Natural killer cell (primary cell): ENCODE results near the gene CCNL2. TPM values are rescaled to one million over a fixed set of nuclear protein-coding genes. Genes with fewer than 3 reads are reported as not detected.

Source experiments
- ATAC-seq, 3 donors: fragments of 150-1000 bp in 2 of 3; fragments of 200-7000 bp in 1 of 3; cut with Tn5 transposase; 1 replicate in 1 of 3; 2 replicates in 2 of 3; pipeline ENCODE4 v1.10.0; 2021; ENCODE audit warnings: mild to moderate bottlenecking in 2 of 3, moderate library complexity in 2 of 3
- DNase-seq, 2 donors: peaks; one replicate each; pipeline versions ENCODE4 v3.0.0 to v3.0.0-alpha.2; 2013 to 2021; ENCODE audit warnings: mixed read lengths in 1 of 2
- H3K27ac ChIP-seq: one replicate; pipeline ENCODE4 v1.5.1; 2013; ENCODE audit warnings: mild to moderate bottlenecking, low read length
- H3K27me3 ChIP-seq: one replicate; pipeline ENCODE4 v1.6.1; 2013; ENCODE audit warnings: low read length; ENCODE audit not compliant: control insufficient read depth, insufficient read depth
- H3K36me3 ChIP-seq: one replicate; pipeline ENCODE4 v1.6.1; 2013; ENCODE audit warnings: low read length; ENCODE audit not compliant: control insufficient read depth, insufficient read depth
- H3K4me1 ChIP-seq: one replicate; pipeline ENCODE4 v1.6.1; 2013; ENCODE audit warnings: low read length; ENCODE audit not compliant: control insufficient read depth, insufficient read depth
- H3K4me3 ChIP-seq: one replicate; pipeline ENCODE4 v1.5.1; 2013; ENCODE audit warnings: low read length
- H3K9me3 ChIP-seq: one replicate; pipeline ENCODE4 v1.6.1; 2013; ENCODE audit warnings: low read length; ENCODE audit not compliant: control insufficient read depth, insufficient read depth
- H3K27ac Mint-ChIP-seq, 2 donors: one replicate each; pipeline ENCODE4 v1.8.0; 2022; ENCODE audit warnings: mild to moderate bottlenecking in 2 of 2, mixed read lengths in 2 of 2, moderate library complexity in 1 of 2
- H3K27me3 Mint-ChIP-seq, 2 donors: one replicate each; pipeline ENCODE4 v1.8.0; 2022; ENCODE audit warnings: low read depth in 2 of 2, mixed read lengths in 2 of 2
- H3K36me3 Mint-ChIP-seq: one replicate; pipeline ENCODE4 v1.8.0; 2022; ENCODE audit warnings: mixed read lengths
- H3K4me1 Mint-ChIP-seq, 2 donors: one replicate each; pipeline ENCODE4 v1.8.0; 2022; ENCODE audit warnings: mixed read lengths in 2 of 2
- H3K4me3 Mint-ChIP-seq: one replicate; pipeline ENCODE4 v1.8.0; 2022; ENCODE audit warnings: mild to moderate bottlenecking, moderate library complexity, mixed read lengths
- H3K9me3 Mint-ChIP-seq, 2 donors: one replicate each; pipeline ENCODE4 v1.8.0; 2022; ENCODE audit warnings: mixed read lengths in 2 of 2
- WGBS: methylation state at CpG from one replicate; pipeline ENCODE4 v1.1.7; 2013; ENCODE audit warnings: missing lambda C conversion rate; ENCODE audit not compliant: insufficient coverage; 5-methylcytosine and 5-hydroxymethylcytosine counted together
- intact Hi-C: fragments of 100-400 bp; cut with micrococcal nuclease; formaldehyde crosslinking; loops from one replicate; pipeline ENCODE4 v1.14.2; 2022
- total RNA-seq, 4 donors: library from RNA; stranded (reverse); fragments of 120-200 nt in 1 of 4; gene quantifications; one replicate each; pipeline versions ENCODE4 v1.2.3 to v1.2.4, GENCODE V29; 2013 to 2022
- TF ChIP-seq, protein P1 (sequence below): fragments of 200-600 bp; IDR thresholded peaks from one replicate; pipeline ENCODE4 v1.8.0; 2022; ENCODE audit warnings: antibody characterized with exemption

CCNL2 gene
- total RNA-seq, 3 donors from 2014 or later (not counting 1 experiment from before 2014, with no cell fraction given) = 253 to 281 (median 274) TPM

DNA sequence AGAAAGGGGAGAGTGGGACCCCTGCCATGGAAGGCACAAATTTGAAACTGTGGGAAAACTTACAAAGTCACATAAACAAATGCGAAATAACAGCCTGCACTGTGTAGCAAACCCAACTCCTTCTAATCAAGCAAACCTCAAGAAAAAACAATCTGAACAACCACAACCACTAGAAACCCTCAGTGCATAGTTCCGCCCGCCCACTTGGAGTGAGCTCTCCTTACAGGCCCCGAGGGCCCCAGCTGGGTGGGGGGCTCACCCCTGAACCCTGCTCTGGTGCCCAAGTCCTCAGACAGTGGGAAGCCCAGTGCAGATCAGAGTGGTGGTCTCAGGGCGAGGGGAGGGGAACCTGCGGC lies 39.8 kb downstream of the CCNL2 start:
- H3K27me3 ChIP-seq = peaks cover 23% of the 10 kb centered on the region

DNA sequence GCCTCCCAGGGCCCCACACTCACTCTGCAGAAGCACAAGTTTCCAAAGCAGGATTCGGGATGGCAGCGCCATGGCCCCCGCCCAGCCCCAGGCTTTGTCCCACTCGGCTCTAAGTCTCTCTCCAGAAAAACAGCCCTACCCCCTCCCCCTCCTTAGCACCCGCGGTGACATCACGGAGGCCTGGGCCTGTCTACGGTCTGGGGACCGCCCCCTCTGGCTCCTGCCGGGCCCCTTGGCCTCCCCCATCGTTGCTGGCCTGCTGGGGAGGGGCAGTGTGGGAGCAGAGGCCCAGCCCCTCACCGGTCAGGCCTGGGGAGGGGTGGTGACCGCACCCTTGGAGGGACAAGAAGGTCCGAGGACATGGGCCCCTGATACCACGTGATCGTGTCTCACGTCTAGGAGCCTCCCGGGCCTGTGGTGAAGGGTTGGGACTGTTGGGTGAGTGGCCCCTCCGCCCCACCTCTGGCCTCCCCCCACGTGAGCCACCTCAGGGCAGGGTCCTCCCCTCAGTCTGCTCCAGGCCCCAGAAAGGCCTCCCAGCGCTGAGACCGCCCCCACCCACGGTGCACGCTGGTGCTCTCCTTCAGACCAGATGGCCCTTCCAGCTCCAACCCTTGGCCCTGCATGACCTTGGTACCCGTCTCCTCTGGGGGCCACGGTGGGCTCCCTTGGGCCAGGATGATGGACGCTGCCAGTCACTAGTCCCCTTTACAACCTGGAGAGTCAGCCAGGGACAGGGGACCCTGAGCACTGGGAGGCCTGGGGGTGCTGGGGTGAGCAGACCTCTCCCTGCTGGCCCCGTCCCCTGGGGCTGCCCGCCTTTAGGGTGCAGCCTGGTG lies 40.5 kb downstream of the CCNL2 start, which contains the start of gene MXRA8:
Gene MXRA8 (minus strand): TSS at position 123 of the 839 bp plus-strand sequence. CDS start 51 bp downstream, at position 72.
- H3K4me1 ChIP-seq = peaks cover 22% of the 10 kb centered on the region

More for the DNA sequence above, 39.8 kb downstream of the CCNL2 start:
- H3K4me3 ChIP-seq = no peak overlapping the region
- H3K4me3 Mint-ChIP-seq = no peak overlapping the region
- no peaks in the 10 kb centered on the region for H3K36me3 ChIP-seq
- H3K4me1 Mint-ChIP-seq = peaks cover 0 to 12% of the 10 kb centered on the region in 2 donors
- peaks cover 16% of the 10 kb centered on the region for H3K4me1 ChIP-seq
- 50% methylated on average over 6 of the region's 6 CpGs for WGBS
- no peaks in the 10 kb centered on the region for H3K36me3 Mint-ChIP-seq
- no peak overlapping the region for H3K27ac ChIP-seq
- H3K27me3 Mint-ChIP-seq = peaks cover 12 to 17% of the 10 kb centered on the region in 2 donors
- TF ChIP-seq, protein P1, sequence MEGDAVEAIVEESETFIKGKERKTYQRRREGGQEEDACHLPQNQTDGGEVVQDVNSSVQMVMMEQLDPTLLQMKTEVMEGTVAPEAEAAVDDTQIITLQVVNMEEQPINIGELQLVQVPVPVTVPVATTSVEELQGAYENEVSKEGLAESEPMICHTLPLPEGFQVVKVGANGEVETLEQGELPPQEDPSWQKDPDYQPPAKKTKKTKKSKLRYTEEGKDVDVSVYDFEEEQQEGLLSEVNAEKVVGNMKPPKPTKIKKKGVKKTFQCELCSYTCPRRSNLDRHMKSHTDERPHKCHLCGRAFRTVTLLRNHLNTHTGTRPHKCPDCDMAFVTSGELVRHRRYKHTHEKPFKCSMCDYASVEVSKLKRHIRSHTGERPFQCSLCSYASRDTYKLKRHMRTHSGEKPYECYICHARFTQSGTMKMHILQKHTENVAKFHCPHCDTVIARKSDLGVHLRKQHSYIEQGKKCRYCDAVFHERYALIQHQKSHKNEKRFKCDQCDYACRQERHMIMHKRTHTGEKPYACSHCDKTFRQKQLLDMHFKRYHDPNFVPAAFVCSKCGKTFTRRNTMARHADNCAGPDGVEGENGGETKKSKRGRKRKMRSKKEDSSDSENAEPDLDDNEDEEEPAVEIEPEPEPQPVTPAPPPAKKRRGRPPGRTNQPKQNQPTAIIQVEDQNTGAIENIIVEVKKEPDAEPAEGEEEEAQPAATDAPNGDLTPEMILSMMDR = no peak
- DNase-seq (peak in 1 of 2 donors; percentile 57), ATAC-seq (no peak)
- H3K27ac Mint-ChIP-seq = no peak overlapping the region
- no peaks in the 10 kb centered on the region for H3K9me3 ChIP-seq
- no peaks in the 10 kb centered on the region for H3K9me3 Mint-ChIP-seq
- intact Hi-C loops = no loop called here

DNA sequence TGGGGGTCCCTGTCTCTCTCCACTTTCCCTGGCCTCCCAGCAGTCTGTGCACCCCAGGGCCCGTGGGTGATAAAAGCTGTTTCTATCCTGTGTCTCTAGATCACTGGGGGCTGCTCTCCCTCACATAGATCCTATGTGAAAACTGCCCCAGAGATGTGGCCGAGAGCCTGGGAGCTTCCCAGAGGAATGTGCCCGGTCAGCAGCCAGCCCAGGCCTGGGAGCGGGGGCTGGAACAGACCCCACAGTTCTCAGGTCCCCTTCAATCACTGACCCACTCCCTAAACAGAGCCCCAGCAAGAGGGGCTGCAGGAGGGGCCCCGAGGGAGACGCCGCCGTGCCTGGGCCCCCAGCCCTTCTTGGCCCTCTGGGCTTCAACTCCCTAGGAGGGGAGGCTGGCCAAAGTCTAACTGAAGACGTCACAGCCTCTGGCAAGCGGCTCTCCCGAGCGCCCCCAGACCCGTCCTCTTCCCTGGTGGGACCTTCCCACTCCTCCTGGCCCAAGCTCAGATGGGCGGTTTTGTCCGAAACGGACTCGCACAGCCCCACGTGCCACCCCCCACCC lies 41.2 kb downstream of the CCNL2 start:
- H3K9me3 ChIP-seq = no peaks in the 10 kb centered on the region
- H3K4me1 Mint-ChIP-seq = peaks cover 0 to 16% of the 10 kb centered on the region in 2 donors
- H3K4me3 ChIP-seq = no peak overlapping the region
- TF ChIP-seq, protein P1 = no peak
- DNase-seq (no peak), ATAC-seq (no peak)
- peaks cover 26% of the 10 kb centered on the region for H3K4me1 ChIP-seq
- no peaks in the 10 kb centered on the region for H3K36me3 ChIP-seq
- no peaks in the 10 kb centered on the region for H3K36me3 Mint-ChIP-seq
- 30% methylated on average over 18 of the region's 18 CpGs for WGBS
- no peak overlapping the region for H3K4me3 Mint-ChIP-seq
- no peak overlapping the region for H3K27ac ChIP-seq
- intact Hi-C loops = no loop called here
- H3K27me3 ChIP-seq = peaks cover 33% of the 10 kb centered on the region
- H3K27ac Mint-ChIP-seq = no peak overlapping the region
- no peaks in the 10 kb centered on the region for H3K9me3 Mint-ChIP-seq
- H3K27me3 Mint-ChIP-seq = peaks cover 12 to 17% of the 10 kb centered on the region in 2 donors

More for the DNA sequence above, 40.5 kb downstream of the CCNL2 start, which contains the start of gene MXRA8:
- H3K27me3 Mint-ChIP-seq = peaks cover 12 to 17% of the 10 kb centered on the region in 2 donors
- 34% methylated on average over 29 of the region's 29 CpGs for WGBS
- no peak within 1 kb of the TSS for H3K4me3 Mint-ChIP-seq
- no peak within 1 kb of the TSS for H3K27ac Mint-ChIP-seq
- H3K36me3 Mint-ChIP-seq = no peaks in the 10 kb centered on the region
- no peaks in the 10 kb centered on the region for H3K9me3 ChIP-seq
- H3K9me3 Mint-ChIP-seq = no peaks in the 10 kb centered on the region
- DNase-seq = no peak
- TF ChIP-seq, protein P1 = no peak
- H3K27me3 ChIP-seq = peaks cover 26% of the 10 kb centered on the region
- no peak within 1 kb of the TSS for H3K4me3 ChIP-seq
- ATAC-seq = peak in 2 of 3 donors; percentile 42 to 52
- intact Hi-C loops = no loop called here
- no peak within 1 kb of the TSS for H3K27ac ChIP-seq
- H3K36me3 ChIP-seq = no peaks in the 10 kb centered on the region
- H3K4me1 Mint-ChIP-seq = peaks cover 0 to 15% of the 10 kb centered on the region in 2 donors
